Smooth muscle cell (in vitro differentiated cells): ENCODE measurements around the gene TRIM32. TPM values are rescaled to one million over a fixed set of nuclear protein-coding genes. Genes with fewer than 3 reads are reported as not detected.

ENCODE experiments used
- DNase-seq: peaks from one replicate; lab custom pipeline; 2025; ENCODE audit not compliant: unreplicated experiment; lab: John Stamatoyannopoulos, UW
- H2AFZ ChIP-seq: fragments of 200-600 bp; sonication (generic); 2 replicates; pipeline ENCODE4 v1.6.0; 2016; ENCODE audit warnings: antibody characterized with exemption, low read depth, mild to moderate bottlenecking
- H3F3A ChIP-seq: fragments of 200-600 bp; sonication (generic); 2 replicates; pipeline ENCODE4 v1.6.0; 2017; ENCODE audit warnings: antibody characterized with exemption, low read depth
- H3K27ac ChIP-seq: fragments of 200-600 bp; sonication (generic); 2 replicates; pipeline ENCODE4 v1.5.1; 2016; ENCODE audit warnings: low read depth, mild to moderate bottlenecking
- H3K27me3 ChIP-seq: fragments of 200-600 bp; sonication (generic); 2 replicates; pipeline ENCODE4 v1.6.1; 2016; ENCODE audit warnings: low read depth, mild to moderate bottlenecking
- H3K36me3 ChIP-seq: fragments of 200-600 bp; sonication (generic); 2 replicates; pipeline ENCODE4 v1.5.1; 2016; ENCODE audit warnings: low read depth
- H3K4me1 ChIP-seq: fragments of 200-600 bp; sonication (generic); 2 replicates; pipeline ENCODE4 v1.5.1; 2016; ENCODE audit warnings: low read depth
- H3K4me2 ChIP-seq: fragments of 200-600 bp; sonication (generic); 2 replicates; pipeline ENCODE4 v1.6.0; 2016; ENCODE audit warnings: mild to moderate bottlenecking
- H3K4me3 ChIP-seq: fragments of 200-600 bp; sonication (generic); 2 replicates; pipeline ENCODE4 v1.5.1; 2016; ENCODE audit warnings: mild to moderate bottlenecking
- H3K79me2 ChIP-seq: fragments of 200-600 bp; sonication (generic); 2 replicates; pipeline ENCODE4 v1.6.0; 2016; ENCODE audit warnings: low read depth, mild to moderate bottlenecking
- H3K9ac ChIP-seq: fragments of 200-600 bp; sonication (generic); 2 replicates; pipeline ENCODE4 v1.6.0; 2016; ENCODE audit warnings: low read depth
- H3K9me3 ChIP-seq: fragments of 200-600 bp; sonication (generic); replicated peaks from 2 replicates; pipeline ENCODE4 v1.5.1; 2016; ENCODE audit warnings: low read depth
- H4K20me1 ChIP-seq: fragments of 200-600 bp; sonication (generic); 2 replicates; pipeline ENCODE4 v1.6.0; 2016; ENCODE audit warnings: low read depth
- CTCF ChIP-seq: fragments of 200-600 bp; sonication (generic); IDR thresholded peaks from 2 replicates; pipeline ENCODE4 v1.5.1; 2017; ENCODE audit warnings: borderline replicate concordance, mild to moderate bottlenecking, antibody characterized with exemption; ENCODE audit not compliant: insufficient read depth, poor library complexity, severe bottlenecking
- WGBS: methylation state at CpG from one replicate; pipeline ENCODE4 v1.1.7; 2016; ENCODE audit warnings: low lambda C conversion rate; 5-methylcytosine and 5-hydroxymethylcytosine counted together
- polyA plus RNA-seq: library from polyadenylated mRNA; unstranded; fragments of >200 nt; fragmentation: Nextera tagmentation; extraction: Ambion mirVana; gene quantifications from 2 replicates; pipeline ENCODE4 v1.2.1, GENCODE V29; 2016
- total RNA-seq: library from RNA; depleted of rRNA; stranded (reverse); fragments of >200 nt; gene quantifications from 2 replicates; pipeline ENCODE4 v1.2.3, GENCODE V29; 2014

Gene TRIM32
- total and polyA plus RNA-seq, 2 experiments from 2014 or later: 21.5 to 22.7 TPM

DNA sequence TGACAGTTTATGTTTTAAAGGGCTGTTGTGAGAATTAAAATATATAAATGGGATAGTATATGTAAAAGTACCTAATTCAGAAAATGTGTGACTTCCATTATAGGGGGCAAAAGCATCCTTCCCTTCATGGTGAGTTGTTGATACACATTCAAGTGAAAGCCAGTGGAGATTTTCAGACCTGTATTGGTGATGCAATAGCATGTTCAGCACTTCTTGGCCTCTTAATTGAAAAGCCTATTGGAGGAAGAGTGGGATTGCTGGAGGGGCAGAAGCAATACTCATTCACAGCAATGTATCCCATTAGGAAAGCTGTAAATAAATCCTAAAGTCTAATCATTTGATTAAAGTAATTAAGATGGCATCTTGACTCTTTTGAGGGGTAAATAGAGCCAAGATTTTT, 17.4 kb downstream of the TRIM32 start:
- no peak overlapping the region for H3K27ac ChIP-seq
- H2AFZ ChIP-seq: no peak overlapping the region
- no peak for TF ChIP-seq CTCF
- H3K4me1 ChIP-seq: no peaks in the 10 kb centered on the region
- no peaks in the 10 kb centered on the region for H3K9me3 ChIP-seq
- H3K79me2 ChIP-seq: peaks cover 9% of the 10 kb centered on the region
- no peak overlapping the region for H3K9ac ChIP-seq
- H3F3A ChIP-seq: peaks cover 8% of the 10 kb centered on the region
- H3K27me3 ChIP-seq: no peaks in the 10 kb centered on the region
- no peaks in the 10 kb centered on the region for H3K36me3 ChIP-seq
- no peak overlapping the region for H3K4me2 ChIP-seq
- peaks cover 81% of the 10 kb centered on the region for H4K20me1 ChIP-seq
- no peak for DNase-seq
- H3K4me3 ChIP-seq: no peak overlapping the region

GRCh38 chr9:116705531-116705930, 18.4 kb downstream of the TRIM32 start:
- WGBS: 82% methylated on average over 1 of the region's 1 CpG
- no peaks in the 10 kb centered on the region for H3K4me1 ChIP-seq
- peaks cover 4% of the 10 kb centered on the region for H3F3A ChIP-seq
- no peak for DNase-seq
- no peak overlapping the region for H3K4me3 ChIP-seq
- H3K79me2 ChIP-seq: no peaks in the 10 kb centered on the region
- no peaks in the 10 kb centered on the region for H3K27me3 ChIP-seq
- no peaks in the 10 kb centered on the region for H3K9me3 ChIP-seq
- TF ChIP-seq CTCF: no peak
- no peak overlapping the region for H2AFZ ChIP-seq
- no peak overlapping the region for H3K4me2 ChIP-seq
- H3K9ac ChIP-seq: no peak overlapping the region
- no peak overlapping the region for H3K27ac ChIP-seq
- no peaks in the 10 kb centered on the region for H3K36me3 ChIP-seq
- H4K20me1 ChIP-seq: peaks cover 70% of the 10 kb centered on the region

- no peaks in the 10 kb centered on the region for H3K27me3 ChIP-seq
- H3K9me3 ChIP-seq: no peaks in the 10 kb centered on the region
- H3F3A ChIP-seq: peaks cover 4% of the 10 kb centered on the region
- no peak overlapping the region for H3K27ac ChIP-seq
- no peak for DNase-seq
- H3K36me3 ChIP-seq: no peaks in the 10 kb centered on the region
- no peak overlapping the region for H2AFZ ChIP-seq
- no peaks in the 10 kb centered on the region for H3K4me1 ChIP-seq
- H3K4me3 ChIP-seq: no peak overlapping the region
- no peak overlapping the region for H3K9ac ChIP-seq
- TF ChIP-seq CTCF: no peak
- no peak overlapping the region for H3K4me2 ChIP-seq
- H3K79me2 ChIP-seq: no peaks in the 10 kb centered on the region
- H4K20me1 ChIP-seq: peaks cover 59% of the 10 kb centered on the region
- WGBS: 95% methylated on average over 8 of the region's 8 CpGs
Measured at GRCh38 chr9:116706310-116707290, 19.5 kb downstream of the TRIM32 start.
